DLD1 (cell line): ENCODE data around the gene ITGA1.
"Not testable (repeated sequence)": the region's sequence is repeated elsewhere in the genome, so short reads cannot be mapped to it uniquely, and the experiment has no call there.

Experiments
- in situ Hi-C: cut with HindIII; loops from 2 replicates; pipeline ENCODE4 v1.10.0; 2017; ENCODE audit warnings: low sequenced_read_pairs

ITGA1 gene

GRCh38 chr5:52947208-52947607, 159.5 kb downstream of the ITGA1 start:
- in situ Hi-C loops, result no loop called here

- in situ Hi-C loops, result no loop called here
These were observed 160.1 kb downstream of the ITGA1 start for GRCh38 chr5:52947851-52948250.

GRCh38 chr5:52948418-52949076, 160.8 kb downstream of the ITGA1 start:
- in situ Hi-C loops, result no loop called here

GRCh38 chr5:52950686-52951085, 163.0 kb downstream of the ITGA1 start:
- in situ Hi-C loops, result loop anchor here (10.0 kb wide), 1 partner anchor 144 kb away; no protein-coding TSS in a partner anchor

GRCh38 chr5:52952483-52952882, 164.8 kb downstream of the ITGA1 start:
- in situ Hi-C loops, result loop anchor here (10.0 kb wide), 1 partner anchor 142 kb away; no protein-coding TSS in a partner anchor

- in situ Hi-C loops, result loop anchor here (10.0 kb wide), 1 partner anchor 139 kb away; no protein-coding TSS in a partner anchor
These were observed 168.3 kb downstream of the ITGA1 start for GRCh38 chr5:52956014-52956413.

- in situ Hi-C loops, result loop anchor here (10.0 kb wide), 1 partner anchor 138 kb away; no protein-coding TSS in a partner anchor
These were observed 169.4 kb downstream of the ITGA1 start for GRCh38 chr5:52956915-52957747.

- in situ Hi-C loops, result no loop called here
These were observed 173.6 kb downstream of the ITGA1 start for GRCh38 chr5:52961274-52961681.

- in situ Hi-C loops, result no loop called here
These were observed 175.9 kb downstream of the ITGA1 start for GRCh38 chr5:52963636-52964035.

GRCh38 chr5:52964138-52964537, 176.4 kb downstream of the ITGA1 start:
- in situ Hi-C loops, result no loop called here

GRCh38 chr5:52976157-52976556, 188.4 kb downstream of the ITGA1 start:
- in situ Hi-C loops, result not testable (repeated sequence)

- in situ Hi-C loops, result no loop called here
These were observed 189.7 kb downstream of the ITGA1 start for GRCh38 chr5:52977264-52977897.

GRCh38 chr5:52981507-52981906, 193.8 kb downstream of the ITGA1 start:
- in situ Hi-C loops, result no loop called here

GRCh38 chr5:52983731-52984636, 196.3 kb downstream of the ITGA1 start:
- in situ Hi-C loops, result no loop called here

GRCh38 chr5:52985306-52985705, 197.6 kb downstream of the ITGA1 start:
- in situ Hi-C loops, result no loop called here

- in situ Hi-C loops, result no loop called here
These were observed 200.1 kb downstream of the ITGA1 start for GRCh38 chr5:52987711-52988331.

GRCh38 chr5:52988335-52989024, 200.8 kb downstream of the ITGA1 start:
- in situ Hi-C loops, result no loop called here

GRCh38 chr5:52989025-52989780, 201.5 kb downstream of the ITGA1 start, which contains the start of gene ITGA2:
Gene ITGA2 (plus strand): TSS chr5:52989352. CDS start chr5:52989469, 117 bp downstream.
- in situ Hi-C loops, result no loop called here
